CD4-positive, CD25-positive, alpha-beta regulatory T cell (primary cell): ENCODE results near the gene LRRC61. TPM values are rescaled to one million over a fixed set of nuclear protein-coding genes. Genes with fewer than 3 reads are reported as not detected.
A peak's percentile ranks its signal among the peaks of the same experiment; 100 is the strongest.
"Not testable (repeated sequence)": the region's sequence is repeated elsewhere in the genome, so short reads cannot be mapped to it uniquely, and the experiment has no call there.

Experiments used
- ATAC-seq, 2 donors: fragments of 150-1000 bp; cut with Tn5 transposase; one replicate each; pipeline ENCODE4 v1.10.0; 2021; ENCODE audit warnings: low read depth in 2 of 2, moderate number of reproducible peaks in 2 of 2, moderate library complexity in 1 of 2
- DNase-seq, 3 donors: peaks; one replicate each; pipeline versions ENCODE4 v3.0.0 to v3.0.0-alpha.2; 2012 to 2022; ENCODE audit warnings: mixed read lengths in 1 of 3
- H3K27ac ChIP-seq: one replicate; pipeline ENCODE4 v1.7.0; 2013; ENCODE audit warnings: mild to moderate bottlenecking, low read length; ENCODE audit not compliant: insufficient read depth, poor library complexity, severe bottlenecking
- H3K27me3 ChIP-seq: one replicate; pipeline ENCODE4 v1.7.0; 2013; ENCODE audit warnings: low read length; ENCODE audit not compliant: control insufficient read depth, insufficient read depth
- H3K36me3 ChIP-seq: one replicate; pipeline ENCODE4 v1.7.0; 2013; ENCODE audit warnings: mild to moderate bottlenecking, low read length, moderate library complexity; ENCODE audit not compliant: control insufficient read depth, insufficient read depth
- H3K4me1 ChIP-seq: 2 replicates; pipeline ENCODE4 v1.7.0; 2013; ENCODE audit warnings: mild to moderate bottlenecking, low read length; ENCODE audit not compliant: insufficient read depth, control insufficient read depth, poor library complexity, severe bottlenecking
- H3K4me3 ChIP-seq: one replicate; pipeline ENCODE4 v1.7.0; 2013; ENCODE audit warnings: low read depth, mild to moderate bottlenecking, low read length, moderate library complexity
- H3K9me3 ChIP-seq, 2 experiments: 1 replicate in 1 of 2; 2 replicates in 1 of 2; pipeline ENCODE4 v1.7.0; 2013; ENCODE audit warnings: low read length in 2 of 2, mild to moderate bottlenecking in 1 of 2, moderate library complexity in 1 of 2; ENCODE audit not compliant: control insufficient read depth in 2 of 2
- H3K27ac Mint-ChIP-seq, 3 donors: one replicate each; pipeline ENCODE4 v1.8.0; 2020 to 2022; ENCODE audit warnings: mild to moderate bottlenecking in 3 of 3, mixed read lengths in 3 of 3, moderate library complexity in 2 of 3
- H3K27me3 Mint-ChIP-seq: one replicate; pipeline ENCODE4 v1.8.0; 2022; ENCODE audit warnings: mild to moderate bottlenecking, mixed read lengths
- H3K36me3 Mint-ChIP-seq: one replicate; pipeline ENCODE4 v1.8.0; 2020; ENCODE audit warnings: mixed read lengths
- H3K4me1 Mint-ChIP-seq, 4 donors: one replicate each; pipeline ENCODE4 v1.8.0; 2020 to 2022; ENCODE audit warnings: mixed read lengths in 4 of 4, mild to moderate bottlenecking in 1 of 4
- H3K4me3 Mint-ChIP-seq, 4 donors: one replicate each; pipeline ENCODE4 v1.8.0; 2020 to 2022; ENCODE audit warnings: mild to moderate bottlenecking in 4 of 4, mixed read lengths in 4 of 4, moderate library complexity in 3 of 4
- H3K9me3 Mint-ChIP-seq, 7 donors: one replicate each; pipeline ENCODE4 v1.8.0; 2020 to 2022; ENCODE audit warnings: mixed read lengths in 7 of 7, mild to moderate bottlenecking in 3 of 7, moderate library complexity in 2 of 7
- polyA plus RNA-seq, 4 donors: library from polyadenylated mRNA; unstranded; fragments of 300-500 nt; fragmentation: Illumina TruSeq; gene quantifications; one replicate each; pipeline ENCODE4 v1.2.3, GENCODE V29; 2021
- total RNA-seq: library from RNA; stranded (reverse); gene quantifications from one replicate; pipeline ENCODE4 v1.2.3, GENCODE V29; 2022

The LRRC61 gene
- total and polyA plus RNA-seq, 5 donors from 2014 or later, result 10.7 to 33.1 (median 25.5) TPM

DNA sequence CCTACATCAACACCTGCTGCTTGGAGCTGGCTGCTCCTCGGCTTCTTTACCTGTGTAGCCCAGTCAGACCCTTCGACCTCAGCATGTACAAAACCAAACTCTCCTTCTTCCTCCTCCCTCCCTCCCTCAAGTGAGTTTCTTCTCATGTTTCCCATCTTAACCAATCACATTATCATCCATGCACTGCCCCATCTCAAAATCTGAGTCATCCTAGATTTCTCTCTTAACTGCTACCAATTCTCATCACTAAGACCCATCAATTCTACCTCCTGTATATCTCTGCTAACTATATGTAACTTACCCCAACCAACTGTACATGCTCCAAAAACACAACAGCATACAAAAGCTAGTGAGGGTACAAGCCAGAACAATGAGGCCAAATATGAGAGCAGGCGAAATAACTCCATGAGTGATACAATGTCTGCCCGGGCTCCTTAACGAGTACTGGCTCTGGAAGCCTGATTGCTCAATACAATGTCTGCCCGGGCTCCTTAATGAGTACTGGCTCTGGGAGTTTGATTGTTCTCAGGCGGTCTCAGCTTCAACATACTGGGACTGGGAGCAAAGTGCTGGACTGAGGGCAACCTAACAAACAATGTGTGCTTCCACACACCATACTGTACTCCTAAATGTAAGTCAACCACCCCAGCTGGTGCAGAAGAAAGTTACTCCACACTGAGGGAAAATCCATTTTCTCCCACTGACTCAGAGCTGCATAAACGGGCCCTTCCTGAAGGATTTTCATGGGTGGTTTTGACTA, 18.5 kb upstream of the LRRC61 start:
- DNase-seq, H3K9me3 ChIP-seq, H3K9me3 Mint-ChIP-seq, H3K27me3 ChIP-seq, ATAC-seq, H3K4me3 Mint-ChIP-seq, H3K36me3 ChIP-seq, H3K36me3 Mint-ChIP-seq, H3K27me3 Mint-ChIP-seq, H3K4me3 ChIP-seq, H3K27ac ChIP-seq, H3K27ac Mint-ChIP-seq, H3K4me1 ChIP-seq, H3K4me1 Mint-ChIP-seq: not testable (repeated sequence)

DNA sequence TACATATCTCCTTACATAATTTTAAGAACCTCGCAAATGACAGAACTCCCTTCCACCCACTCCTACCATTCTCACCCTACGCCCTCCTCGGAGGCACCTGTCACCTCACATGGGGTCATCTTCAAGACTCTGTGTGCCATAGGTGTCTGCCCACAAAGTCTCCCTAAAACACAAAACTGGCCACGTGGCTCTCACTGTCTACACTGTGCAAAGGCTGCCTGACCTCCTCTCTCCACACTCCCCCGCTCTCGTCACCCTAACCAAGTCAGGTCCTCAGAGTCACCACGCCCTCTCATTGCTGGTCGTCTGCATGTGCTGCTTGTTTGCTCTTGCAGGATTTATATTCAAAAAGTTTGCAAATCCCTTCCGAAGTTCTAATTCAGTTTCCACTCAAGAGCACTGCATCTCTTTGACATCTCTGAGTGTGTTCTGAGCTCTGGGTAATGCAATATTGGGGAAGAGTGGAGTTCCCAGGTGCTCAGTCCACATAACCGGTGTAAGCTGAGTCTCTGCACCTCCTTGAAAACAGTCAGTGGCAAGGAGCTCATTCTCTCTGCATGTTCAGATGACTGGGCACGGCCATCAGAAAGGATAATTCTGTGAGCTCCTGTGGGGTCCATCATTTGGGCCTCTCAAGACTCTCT, 17.8 kb upstream of the LRRC61 start:
- H3K9me3 Mint-ChIP-seq, ATAC-seq, H3K36me3 ChIP-seq, H3K27me3 Mint-ChIP-seq, H3K4me1 Mint-ChIP-seq, H3K4me1 ChIP-seq, H3K27ac Mint-ChIP-seq, H3K9me3 ChIP-seq, H3K4me3 ChIP-seq, H3K27me3 ChIP-seq, H3K36me3 Mint-ChIP-seq, H3K4me3 Mint-ChIP-seq, H3K27ac ChIP-seq, DNase-seq: not testable (repeated sequence)

DNA sequence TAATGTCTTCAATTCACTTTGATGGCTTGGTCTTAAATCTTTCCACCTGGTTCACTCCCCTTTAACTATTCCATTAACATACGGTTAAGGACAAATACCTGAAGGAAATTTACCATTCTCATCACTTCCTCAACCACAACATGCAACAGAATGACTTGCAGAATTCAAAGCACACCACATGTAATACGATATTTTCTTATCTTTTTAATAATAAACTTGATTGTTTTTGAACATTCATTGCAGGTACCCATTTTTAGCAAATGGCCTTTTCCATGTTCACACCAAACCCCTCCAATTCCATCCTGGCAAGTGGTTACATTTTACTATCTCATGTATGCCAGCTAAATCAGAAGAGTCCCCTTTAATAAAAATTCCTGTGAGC, 17.3 kb upstream of the LRRC61 start:
- not testable (repeated sequence) for H3K4me3 Mint-ChIP-seq, H3K36me3 ChIP-seq, H3K27me3 ChIP-seq, H3K4me1 ChIP-seq, H3K9me3 ChIP-seq, DNase-seq, H3K9me3 Mint-ChIP-seq, H3K27me3 Mint-ChIP-seq, H3K4me3 ChIP-seq, H3K27ac ChIP-seq, H3K4me1 Mint-ChIP-seq, H3K27ac Mint-ChIP-seq, ATAC-seq, H3K36me3 Mint-ChIP-seq

DNA sequence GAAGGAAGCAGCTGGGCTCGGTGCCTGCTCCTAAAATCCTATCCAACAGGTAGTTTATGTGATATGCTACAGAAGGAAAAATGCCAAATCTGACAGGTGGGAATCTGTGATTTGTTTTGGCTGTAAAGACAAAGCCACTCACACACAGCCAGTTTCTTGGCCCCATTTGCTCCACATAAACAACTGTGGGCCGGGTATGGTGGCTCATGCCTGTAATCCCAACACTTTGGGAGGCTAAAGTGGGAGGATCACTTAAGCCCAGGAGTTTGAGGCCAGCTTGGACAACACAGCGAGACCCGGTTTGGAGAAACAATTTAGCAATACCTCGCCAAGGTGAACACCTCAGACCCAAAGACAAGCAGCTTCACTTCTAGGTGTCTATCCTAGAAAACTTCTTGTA, 16.8 kb upstream of the LRRC61 start:
- not testable (repeated sequence) for H3K9me3 Mint-ChIP-seq, H3K27ac Mint-ChIP-seq, H3K27ac ChIP-seq, ATAC-seq, H3K36me3 Mint-ChIP-seq, H3K4me3 ChIP-seq, H3K36me3 ChIP-seq, H3K4me1 ChIP-seq, H3K9me3 ChIP-seq, DNase-seq, H3K27me3 ChIP-seq, H3K4me3 Mint-ChIP-seq, H3K27me3 Mint-ChIP-seq, H3K4me1 Mint-ChIP-seq

DNA sequence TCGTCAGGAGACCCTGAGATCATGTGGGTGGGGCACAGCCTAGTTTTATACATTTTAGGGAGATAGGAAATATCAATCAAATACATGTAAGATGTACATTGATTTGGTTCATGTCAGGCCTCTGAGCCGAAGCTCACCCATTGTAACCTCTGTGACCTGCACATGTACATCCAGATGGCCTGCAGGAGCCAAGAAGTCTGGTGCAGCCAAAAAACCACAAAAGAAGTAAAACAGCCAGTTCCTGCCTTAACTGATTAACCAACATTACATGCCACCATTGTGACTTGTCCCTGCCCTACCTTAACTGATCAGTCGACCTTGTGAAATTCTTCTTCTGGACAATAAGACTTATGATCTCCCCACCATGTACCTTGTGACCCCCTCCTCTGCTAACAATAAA, 16.0 kb upstream of the LRRC61 start:
- Mint-ChIP-seq H3K36me3 (no peaks in the 10 kb centered on the region), H3K27ac (peak overlapping the region in 1 of 3 donors; percentile 7), H3K4me3 (no peak overlapping the region), H3K9me3 (peaks cover 0 to 1% (median 0%) of the 10 kb centered on the region in 7 donors), H3K27me3 (no peaks in the 10 kb centered on the region), H3K4me1 (peaks cover 0 to 9% (median 3%) of the 10 kb centered on the region in 4 donors)
- no peaks in the 10 kb centered on the region for H3K27me3 ChIP-seq
- no peak for ATAC-seq
- no peak overlapping the region for H3K4me3 ChIP-seq
- H3K27ac ChIP-seq, result no peak overlapping the region
- H3K36me3 ChIP-seq, result no peaks in the 10 kb centered on the region
- no peaks in the 10 kb centered on the region for H3K9me3 ChIP-seq
- H3K4me1 ChIP-seq, result no peaks in the 10 kb centered on the region
- no peak for DNase-seq

DNA sequence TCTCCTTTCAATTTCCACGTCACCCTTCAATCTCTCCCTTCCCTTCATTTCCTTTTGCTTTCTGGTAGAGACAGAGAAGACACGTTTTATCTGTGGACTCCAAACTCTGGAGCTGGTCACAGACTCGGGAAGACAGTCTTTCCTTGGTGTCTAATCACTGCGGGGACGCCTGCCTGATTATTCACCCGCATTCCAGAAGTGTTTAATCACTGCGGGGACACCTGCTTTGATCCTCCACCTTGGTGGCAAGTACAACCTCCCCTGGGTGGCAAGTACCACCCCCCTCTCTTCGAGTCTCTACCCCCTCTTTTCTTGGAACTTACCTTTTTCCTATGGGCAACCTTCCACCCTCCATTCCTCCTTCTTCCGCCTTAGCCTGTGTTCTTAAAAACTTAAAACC, 15.3 kb upstream of the LRRC61 start:
- DNase-seq, result no peak
- Histone ChIP-seq H3K4me1 (no peaks in the 10 kb centered on the region), H3K36me3 (no peaks in the 10 kb centered on the region), H3K4me3 (no peak overlapping the region), H3K27ac (no peak overlapping the region), H3K27me3 (no peaks in the 10 kb centered on the region), H3K9me3 (no peaks in the 10 kb centered on the region)
- Mint-ChIP-seq H3K36me3 (no peaks in the 10 kb centered on the region), H3K4me3 (no peak overlapping the region), H3K27me3 (no peaks in the 10 kb centered on the region), H3K27ac (no peak overlapping the region), H3K9me3 (peaks cover 0 to 1% (median 0%) of the 10 kb centered on the region in 7 donors), H3K4me1 (peaks cover 0 to 9% (median 3%) of the 10 kb centered on the region in 4 donors)
- no peak for ATAC-seq

DNA sequence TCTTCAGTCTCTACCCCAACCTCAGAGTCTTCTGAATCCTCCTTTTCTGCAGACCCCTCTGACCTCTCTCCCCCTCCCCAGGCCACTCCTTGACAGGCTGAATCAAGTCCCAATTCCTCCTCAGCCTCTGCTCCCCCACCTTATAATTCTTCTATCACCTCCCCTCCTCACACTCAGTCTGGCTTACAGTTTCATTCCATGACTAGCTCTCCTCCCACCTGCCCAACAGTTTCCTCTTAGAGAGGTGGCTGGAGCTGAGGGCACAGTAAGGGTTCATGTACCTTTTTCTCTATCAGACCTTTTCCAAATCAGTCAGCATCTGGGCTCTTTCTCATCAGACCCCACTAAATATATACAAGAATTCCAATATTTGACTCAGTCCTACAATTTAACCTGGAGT, 14.6 kb upstream of the LRRC61 start:
- Histone ChIP-seq H3K4me1 (no peaks in the 10 kb centered on the region), H3K36me3 (no peaks in the 10 kb centered on the region), H3K4me3 (no peak overlapping the region), H3K9me3 (no peaks in the 10 kb centered on the region), H3K27ac (no peak overlapping the region), H3K27me3 (no peaks in the 10 kb centered on the region)
- ATAC-seq, result no peak
- peaks cover 0 to 1% (median 0%) of the 10 kb centered on the region in 7 donors for H3K9me3 Mint-ChIP-seq
- no peak overlapping the region for H3K27ac Mint-ChIP-seq
- H3K4me3 Mint-ChIP-seq, result no peak overlapping the region
- peaks cover 3% of the 10 kb centered on the region for H3K36me3 Mint-ChIP-seq
- no peak for DNase-seq
- peaks cover 0 to 9% (median 3%) of the 10 kb centered on the region in 4 donors for H3K4me1 Mint-ChIP-seq
- no peaks in the 10 kb centered on the region for H3K27me3 Mint-ChIP-seq

DNA sequence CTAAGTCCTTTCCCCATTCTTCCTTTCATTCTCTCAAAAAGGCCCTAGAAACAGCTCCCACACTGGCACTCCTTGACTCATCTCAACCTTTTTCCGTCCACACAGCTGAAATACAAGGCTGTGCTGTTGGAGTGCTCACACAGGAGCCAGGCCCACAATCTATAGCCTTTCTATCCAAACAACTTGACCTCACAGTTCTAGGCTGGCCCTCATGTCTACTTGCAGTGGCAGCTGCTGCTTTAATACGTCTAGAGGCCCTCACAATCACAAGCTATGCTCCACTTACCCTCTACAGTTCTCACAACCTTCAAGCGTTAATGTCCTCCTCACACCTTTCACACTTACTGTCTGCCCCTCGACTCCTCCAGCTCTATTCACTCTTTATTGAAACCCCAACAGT, 12.0 kb upstream of the LRRC61 start:
- Mint-ChIP-seq H3K27ac (no peak overlapping the region), H3K4me1 (peaks cover 0 to 6% (median 2%) of the 10 kb centered on the region in 4 donors), H3K9me3 (peaks cover 0 to 1% (median 0%) of the 10 kb centered on the region in 7 donors), H3K4me3 (no peak overlapping the region), H3K27me3 (no peaks in the 10 kb centered on the region), H3K36me3 (peaks cover 3% of the 10 kb centered on the region)
- no peaks in the 10 kb centered on the region for H3K36me3 ChIP-seq
- ATAC-seq, result no peak
- H3K4me1 ChIP-seq, result no peaks in the 10 kb centered on the region
- no peak overlapping the region for H3K4me3 ChIP-seq
- no peaks in the 10 kb centered on the region for H3K9me3 ChIP-seq
- no peak overlapping the region for H3K27ac ChIP-seq
- no peaks in the 10 kb centered on the region for H3K27me3 ChIP-seq
- DNase-seq, result no peak
